Myometrial cell (primary cell): ENCODE measurements around the gene ERC2. TPM values are rescaled to one million over a fixed set of nuclear protein-coding genes. Genes with fewer than 3 reads are reported as not detected.

Source experiments
- total RNA-seq: library from RNA; depleted of rRNA; stranded (reverse); fragments of >200 nt; gene quantifications from 2 replicates; pipeline ENCODE4 v1.2.3, GENCODE V29; 2015

ERC2 gene
- total RNA-seq, result not detected in 2 replicates

DNA sequence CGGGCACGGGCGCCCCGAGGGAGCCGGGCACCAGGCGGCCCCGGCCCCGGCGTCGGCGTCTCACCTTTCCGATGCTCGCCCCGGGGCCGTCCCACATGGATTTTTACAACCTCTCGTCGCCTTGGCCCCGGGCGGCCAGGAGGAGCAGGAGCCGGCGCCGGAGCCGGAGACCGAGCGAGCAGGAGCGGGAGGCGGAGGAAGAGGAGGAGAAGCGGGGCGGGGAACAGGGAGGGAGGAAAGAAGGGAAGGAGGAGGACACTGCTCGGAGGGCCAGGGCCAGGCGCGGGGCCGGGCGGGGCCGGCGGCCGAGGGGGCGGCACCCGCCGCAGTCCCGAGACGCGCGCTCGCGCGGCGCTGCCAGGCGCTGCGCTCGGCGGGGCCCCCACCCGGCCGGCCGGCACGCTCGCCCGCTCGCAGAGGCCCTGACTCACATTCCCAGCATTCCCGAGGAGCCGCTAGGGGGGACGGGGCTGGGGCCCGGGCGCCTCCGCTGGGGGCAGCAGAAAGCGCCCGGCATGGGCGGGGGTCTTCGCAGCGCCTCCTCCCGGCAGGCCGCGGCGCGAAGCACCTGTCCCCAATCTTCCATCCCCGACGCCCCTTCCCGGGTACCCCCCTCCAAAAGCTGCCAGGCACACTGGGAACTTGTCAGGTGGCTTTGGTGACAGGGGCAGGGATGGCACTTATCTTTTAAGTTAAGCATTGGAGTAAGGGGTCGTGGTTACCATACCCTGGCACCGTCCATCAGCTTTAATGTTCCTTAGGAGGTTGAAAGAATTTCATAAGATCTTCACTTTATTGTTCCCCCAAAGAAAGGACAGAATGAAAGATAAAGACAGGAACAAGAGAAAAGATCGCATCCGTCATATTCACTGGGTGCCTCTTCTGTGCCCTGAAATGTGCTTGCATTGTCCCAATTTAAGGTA is at the start of gene ERC2:
Gene ERC2 (minus strand): TSS at position 284 of the 923 bp plus-strand sequence.

GRCh38 chr3:55486857-55487380 is 981.3 kb downstream of the ERC2 start, which contains the start of gene WNT5A:
TSS of gene WNT5A (minus strand) at chr3:55487306. CDS start at chr3:55486985, 321 bp downstream.

Other genes starting within 250 kb of the ERC2 start
- gene CCDC66, start 88.7 kb upstream of the ERC2 start, total RNA-seq, result 3.2 TPM in 2 replicates
- gene TASOR, start 214.8 kb upstream of the ERC2 start, total RNA-seq, result 34.0 and 57.2 TPM in 2 replicates